GM21576 (cell line): ENCODE results near the gene AAGAB.
"Not testable (repeated sequence)": the region's sequence is repeated elsewhere in the genome, so short reads cannot be mapped to it uniquely, and the experiment has no call there.

ENCODE experiments used
- ATAC-seq: cut with Tn5 transposase; IDR thresholded peaks from one replicate; pipeline ENCODE4 v1.9.1; 2021; ENCODE audit warnings: mild to moderate bottlenecking, moderate library complexity; ENCODE audit not compliant: unreplicated experiment

Gene AAGAB

DNA sequence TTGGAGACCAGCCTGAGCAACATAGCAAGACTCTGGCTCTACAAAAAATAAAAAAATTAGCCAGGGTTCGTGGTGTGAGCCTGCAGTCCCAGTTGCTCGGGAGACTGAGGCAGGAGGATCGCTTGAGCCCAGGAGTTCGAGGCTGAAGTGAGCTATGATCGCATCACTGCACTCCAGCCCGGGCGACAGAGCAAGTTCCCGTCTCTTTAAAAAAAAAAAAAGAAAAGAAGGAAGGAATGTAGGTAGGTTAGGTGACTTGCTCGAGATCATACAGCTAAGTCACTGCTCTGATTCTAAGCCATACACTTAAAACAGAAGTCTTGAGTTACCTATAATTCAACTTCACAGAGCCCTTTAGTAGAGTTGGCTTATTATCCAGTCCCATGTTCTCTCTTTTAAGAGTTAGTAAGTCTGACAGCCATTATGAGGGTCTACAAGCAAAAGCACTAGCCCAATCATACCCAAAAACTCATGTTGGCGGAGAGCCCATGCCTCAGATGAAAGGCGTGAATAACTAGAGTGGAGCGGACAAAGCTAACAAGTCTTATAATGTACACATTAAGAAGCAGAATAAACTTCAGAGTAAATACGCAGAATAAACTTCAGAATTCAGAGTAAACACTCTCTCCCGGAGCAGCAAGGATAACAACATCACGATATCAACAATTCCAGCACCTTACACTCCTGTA is 768 bp downstream of the AAGAB start:
- peak; percentile 3 for ATAC-seq

GRCh38 chr15:67253101-67253500 is 1.4 kb downstream of the AAGAB start:
- no peak for ATAC-seq

GRCh38 chr15:67251318-67251717 is 3.1 kb downstream of the AAGAB start:
- ATAC-seq, result no peak

DNA sequence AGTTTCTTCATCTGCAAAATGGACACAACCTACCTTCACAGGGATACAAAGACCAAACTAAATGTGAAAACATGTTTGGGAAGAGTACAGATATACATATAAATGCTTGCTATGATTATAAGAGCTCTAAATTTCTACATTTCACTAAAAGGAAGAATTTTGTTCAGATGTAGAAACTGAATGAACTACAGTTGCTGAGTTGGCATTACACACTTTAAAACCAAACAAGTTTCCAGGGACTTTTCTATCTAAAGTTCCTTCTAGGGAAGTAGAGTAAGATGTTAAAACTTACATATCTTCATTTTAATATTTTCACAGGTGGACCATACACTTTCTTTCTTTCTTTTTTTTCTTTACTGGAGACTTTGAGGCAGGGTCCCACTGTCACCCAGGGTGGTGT is 4.6 kb downstream of the AAGAB start:
- no peak for ATAC-seq

GRCh38 chr15:67248011-67248505 is 6.4 kb downstream of the AAGAB start:
- no peak for ATAC-seq

DNA sequence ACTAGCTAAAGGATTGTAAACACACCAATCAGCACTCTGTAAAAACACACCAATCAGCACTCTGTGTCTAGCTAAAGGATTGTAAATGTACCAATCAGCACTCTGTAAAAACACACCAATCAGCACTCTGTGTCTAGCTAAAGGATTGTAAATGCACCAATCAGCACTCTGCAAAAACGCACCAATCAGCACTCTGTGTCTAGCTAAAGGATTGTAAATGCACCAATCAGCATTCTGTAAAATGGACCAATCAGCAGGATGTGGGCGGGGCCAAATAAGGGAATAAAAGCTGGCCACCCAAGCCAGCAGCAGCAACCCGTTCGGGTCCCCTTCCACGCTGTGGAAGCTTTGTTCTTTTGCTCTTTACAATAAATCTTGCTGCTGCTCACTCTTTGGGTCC is 7.9 kb downstream of the AAGAB start:
- not testable (repeated sequence) for ATAC-seq

DNA sequence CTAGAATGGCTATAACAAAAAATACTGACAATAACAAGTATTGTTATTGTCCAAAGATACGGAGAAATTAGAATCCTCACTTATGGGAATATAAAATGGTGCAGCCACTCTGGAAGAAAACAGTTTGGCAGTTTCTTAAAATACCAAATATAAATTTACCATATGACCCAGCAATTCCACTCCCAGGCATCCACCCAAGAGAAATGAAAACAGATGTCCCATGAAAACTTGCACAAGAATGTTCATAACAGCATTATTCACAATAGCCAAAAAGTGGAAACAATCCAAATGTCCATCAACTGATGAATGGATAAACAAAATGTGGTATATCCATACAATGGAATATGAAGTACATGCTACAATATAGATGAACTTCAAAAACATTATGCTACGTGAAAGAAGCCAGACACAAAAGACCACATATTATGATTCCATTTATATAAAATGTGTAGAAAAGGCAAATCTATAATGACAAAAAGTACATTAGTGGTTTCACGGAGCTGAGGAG is 9.4 kb downstream of the AAGAB start:
- ATAC-seq, result no peak

- no peak for ATAC-seq
Measured at GRCh38 chr15:67242708-67243111, 11.8 kb downstream of the AAGAB start.

DNA sequence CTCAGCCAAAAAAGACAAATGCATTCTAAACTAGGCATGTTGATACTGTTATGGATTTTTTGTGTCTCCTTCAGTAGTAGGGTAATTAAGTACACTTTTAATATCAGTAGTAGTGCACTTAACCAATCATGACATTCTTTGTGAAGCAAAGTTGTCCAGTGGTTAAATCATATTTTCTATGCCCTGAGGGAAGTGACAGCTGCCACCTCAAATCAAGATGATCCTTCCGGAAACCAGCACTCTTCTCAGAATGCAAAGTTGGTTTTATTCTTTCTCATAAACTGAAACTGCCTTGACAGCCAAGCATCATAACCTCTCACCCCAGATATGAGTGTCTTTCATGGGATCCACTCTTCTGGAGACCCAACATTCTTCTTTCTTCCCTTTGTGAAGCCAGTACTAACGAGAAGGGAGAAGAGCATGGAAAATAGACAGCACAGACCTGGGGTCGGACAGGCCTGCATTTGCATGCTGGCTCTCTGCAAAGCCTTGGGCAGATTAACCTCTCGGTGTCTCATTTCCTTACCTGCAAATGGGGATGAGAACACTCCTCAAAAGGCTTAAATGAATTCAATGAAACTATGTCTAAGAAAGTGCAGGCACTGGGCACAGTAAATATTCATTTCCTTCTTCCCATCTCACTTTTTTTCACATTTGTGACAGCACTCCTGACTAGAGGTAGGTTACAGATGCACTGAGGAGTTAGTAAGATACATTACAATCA is 13.2 kb downstream of the AAGAB start:
- peak; percentile 65 for ATAC-seq

GRCh38 chr15:67240235-67241131 is 14.0 kb downstream of the AAGAB start:
- ATAC-seq, result no peak

GRCh38 chr15:67232591-67232990 is 21.9 kb downstream of the AAGAB start:
- no peak for ATAC-seq

DNA sequence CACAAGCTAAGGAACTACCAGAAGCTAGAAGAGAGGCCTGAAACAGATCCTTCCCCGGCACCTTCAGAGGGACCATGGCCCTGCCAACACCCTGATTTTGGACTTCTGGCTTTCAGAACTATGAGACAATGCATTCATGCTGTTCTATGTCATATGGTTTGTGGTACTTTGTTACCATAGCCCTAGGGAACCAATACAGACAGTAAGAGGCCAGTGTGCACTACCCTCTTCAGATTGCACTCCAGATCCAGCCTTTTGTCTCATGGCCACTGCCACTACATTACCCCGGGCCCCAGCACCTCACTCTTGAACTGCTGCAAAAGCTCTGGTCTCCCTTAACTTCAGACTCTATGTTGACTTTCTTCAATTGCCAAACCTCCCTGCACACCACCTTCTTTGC is 24.0 kb downstream of the AAGAB start:
- no peak for ATAC-seq

- no peak for ATAC-seq
Measured at GRCh38 chr15:67228286-67228685, 26.2 kb downstream of the AAGAB start.

DNA sequence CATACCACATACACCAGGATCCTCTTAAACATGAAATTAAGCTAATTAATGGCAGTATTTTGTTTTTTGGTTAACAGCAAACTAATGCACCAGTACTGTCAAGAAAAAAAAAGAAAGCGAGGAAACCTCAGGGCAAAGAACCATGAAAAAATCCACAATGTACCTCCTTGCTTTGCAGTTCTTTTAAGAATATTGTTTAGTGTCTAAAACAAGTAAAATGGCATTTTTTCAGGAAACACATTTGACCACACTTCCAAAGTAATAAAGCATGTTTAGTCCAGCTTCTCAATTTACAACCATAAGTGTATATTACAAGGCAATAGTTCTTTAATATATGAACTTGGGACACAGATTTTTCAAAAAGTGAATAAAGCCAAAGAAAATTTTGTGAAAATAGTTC is 26.6 kb downstream of the AAGAB start:
- no peak for ATAC-seq

DNA sequence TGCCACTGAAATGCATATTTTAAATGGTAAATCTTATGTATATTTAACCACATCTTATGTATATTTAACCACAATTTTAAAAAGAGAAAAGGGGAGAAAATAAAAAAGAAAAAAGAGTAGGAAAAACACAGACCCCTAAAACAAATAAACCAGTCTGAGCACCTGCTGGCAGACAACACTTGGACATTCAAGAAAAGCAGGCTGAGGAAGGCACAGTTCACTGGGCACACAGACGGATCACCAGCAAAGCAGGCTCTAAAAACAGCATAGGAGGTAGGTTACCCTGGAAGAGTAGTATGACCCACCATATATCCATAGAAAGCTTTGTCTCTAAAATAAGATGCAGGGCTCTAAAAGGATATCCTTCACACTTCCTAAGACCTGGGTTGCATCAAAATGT is 27.0 kb downstream of the AAGAB start:
- no peak for ATAC-seq

GRCh38 chr15:67225336-67225735 is 29.1 kb downstream of the AAGAB start:
- ATAC-seq, result no peak

DNA sequence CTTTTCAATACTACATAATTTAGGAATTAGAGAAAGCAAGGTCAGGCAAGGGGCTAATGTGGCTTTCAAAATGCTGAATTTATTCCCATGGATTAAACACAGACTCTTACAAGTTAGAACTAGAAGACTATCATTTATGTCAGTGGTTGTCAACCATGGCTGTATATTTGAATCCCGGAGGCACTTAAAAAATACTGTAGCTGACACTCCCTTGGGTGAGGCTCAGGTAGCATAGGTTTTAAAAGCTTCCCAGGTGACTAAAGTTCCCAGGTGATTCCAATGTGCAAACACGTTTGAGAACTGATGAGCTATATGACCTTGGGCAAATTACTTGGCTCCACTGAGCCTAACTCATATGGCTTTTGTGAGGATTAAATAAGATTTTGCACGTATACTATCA is 29.6 kb downstream of the AAGAB start:
- no peak for ATAC-seq

GRCh38 chr15:67219288-67219687 is 35.2 kb downstream of the AAGAB start:
- no peak for ATAC-seq

DNA sequence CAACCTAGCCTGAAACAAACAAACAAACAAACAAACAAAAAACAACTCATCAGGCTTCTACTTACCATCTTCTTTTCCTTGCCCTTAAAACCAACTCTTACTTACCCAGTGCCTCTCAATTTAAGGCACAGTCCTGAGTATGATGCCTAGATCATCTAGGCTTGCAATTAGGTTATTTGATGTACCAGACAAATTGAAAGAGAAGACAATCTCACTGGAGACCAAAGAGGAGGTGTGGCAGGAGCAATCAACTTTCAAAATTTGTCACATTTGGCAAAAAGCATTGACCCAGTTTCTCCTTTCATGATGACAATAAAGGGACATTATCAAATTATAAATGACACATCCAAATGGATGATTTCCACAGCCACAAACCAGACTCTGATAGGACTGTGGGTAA is 36.0 kb downstream of the AAGAB start:
- no peak for ATAC-seq

GRCh38 chr15:67216859-67217258 is 37.6 kb downstream of the AAGAB start:
- no peak for ATAC-seq

DNA sequence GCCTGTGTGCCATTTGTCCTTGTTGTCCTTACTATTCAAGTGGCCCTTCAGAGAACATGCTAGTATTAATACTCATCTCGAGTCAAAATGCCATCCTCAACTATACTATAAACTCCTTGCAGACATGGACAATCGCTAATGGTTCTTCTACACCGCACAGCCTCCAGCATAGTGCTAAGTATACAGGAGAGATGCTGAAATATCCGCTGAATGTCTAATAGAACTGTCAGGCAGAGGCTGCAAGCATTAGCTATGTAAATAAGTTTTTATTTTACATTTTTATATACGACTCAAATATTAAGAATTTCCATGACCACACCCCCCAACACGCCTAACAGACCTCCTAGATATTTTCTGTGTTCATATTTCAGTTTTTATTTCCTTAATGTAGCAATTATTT is 39.4 kb downstream of the AAGAB start:
- ATAC-seq, result no peak
